Hippocampal formation (tissue), 2 donors: ENCODE measurements around the gene HADH.
"Not testable (repeated sequence)": the region's sequence is repeated elsewhere in the genome, so short reads cannot be mapped to it uniquely, and the experiment has no call there.

Experiments
- DNase-seq, 2 donors: peaks; one replicate each; lab custom pipeline; 2025; lab: John Stamatoyannopoulos, UW

The HADH gene

DNA sequence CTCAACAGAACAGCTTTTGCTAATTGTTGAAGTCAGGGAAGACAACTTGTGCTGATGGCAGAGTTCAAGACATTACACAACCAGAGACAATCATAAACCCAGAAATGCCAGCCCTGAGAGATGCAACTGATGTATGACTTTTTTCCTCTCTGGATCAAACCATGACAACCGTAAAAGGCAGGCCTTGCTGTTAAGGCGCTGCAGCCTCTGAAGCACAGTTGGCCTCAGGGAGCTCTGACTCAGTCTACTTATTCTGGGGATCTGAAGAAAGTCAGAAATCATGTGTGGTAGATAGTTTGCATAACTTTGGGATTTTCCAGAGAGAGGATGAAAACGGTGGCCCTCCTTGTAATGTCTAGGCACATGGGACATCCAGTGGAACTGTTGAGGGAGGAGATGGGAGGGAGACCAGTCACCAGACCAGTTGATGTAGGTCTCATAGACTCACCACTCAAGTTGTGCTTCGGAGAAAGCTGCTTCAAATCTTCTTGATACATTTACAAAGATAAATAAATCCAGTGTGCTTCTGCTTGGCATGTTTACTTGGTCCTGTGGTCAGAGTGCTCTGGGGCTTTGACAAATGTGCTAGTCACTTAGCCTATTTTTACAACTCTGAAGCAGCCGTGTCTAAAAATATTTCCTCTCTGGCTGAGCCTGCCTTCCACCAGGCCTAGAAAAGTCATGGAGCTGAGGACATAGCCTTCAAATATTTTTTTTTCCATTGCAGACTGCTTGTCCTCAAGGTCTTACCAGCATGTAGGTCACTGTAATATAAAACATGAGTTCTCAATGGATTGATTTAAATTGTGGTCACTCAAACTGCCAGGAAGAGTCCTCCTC lies 7.5 kb downstream of the HADH start:
- DNase-seq, result no peak

DNA sequence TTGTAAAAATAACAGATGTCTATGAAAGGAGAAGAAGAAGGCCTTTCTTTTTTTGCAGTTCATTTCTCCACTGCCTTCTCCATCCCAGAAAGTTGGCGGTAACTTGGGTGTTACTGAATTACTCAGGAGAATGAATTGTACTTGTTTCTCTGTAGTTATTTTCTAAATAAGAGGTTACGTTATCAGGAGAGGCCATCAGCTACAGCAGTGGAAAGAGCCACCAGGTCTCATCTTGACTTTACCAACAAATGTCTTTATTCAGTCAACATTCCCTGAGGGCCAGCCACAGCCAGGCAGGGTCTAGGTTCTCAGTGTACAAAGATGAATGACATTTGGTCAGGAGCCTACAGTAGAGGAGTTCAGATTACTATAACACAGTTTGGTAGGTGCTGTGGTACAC lies 8.1 kb downstream of the HADH start:
- no peak for DNase-seq

DNA sequence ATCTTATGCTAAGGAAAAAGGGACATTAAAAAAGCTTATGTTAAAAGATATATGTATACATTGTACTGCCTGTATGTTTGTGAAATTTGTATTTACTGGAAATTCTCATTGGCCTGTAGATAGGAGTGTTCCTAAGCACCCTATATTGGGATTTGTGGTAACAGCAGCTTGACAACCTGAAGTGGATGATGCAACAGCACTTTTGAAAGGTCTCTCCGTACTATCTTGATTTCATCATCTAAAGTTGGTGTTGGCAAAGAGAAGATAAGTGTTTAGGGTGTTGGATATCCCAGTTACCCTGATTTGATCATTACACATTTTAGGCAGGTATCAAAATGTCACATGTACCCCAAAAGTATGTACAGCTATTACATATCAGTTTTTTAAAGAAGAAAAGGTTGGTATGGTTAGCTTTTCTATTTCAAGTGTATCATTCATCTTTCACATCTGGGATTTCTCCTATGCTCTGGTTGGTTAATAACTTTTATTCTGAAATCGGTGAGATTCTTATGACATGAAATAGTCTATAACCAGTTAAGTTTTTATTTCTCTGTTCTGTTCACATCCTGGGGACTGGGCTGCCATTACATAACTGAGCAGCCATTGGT lies 10.3 kb downstream of the HADH start:
- DNase-seq, result no peak

DNA sequence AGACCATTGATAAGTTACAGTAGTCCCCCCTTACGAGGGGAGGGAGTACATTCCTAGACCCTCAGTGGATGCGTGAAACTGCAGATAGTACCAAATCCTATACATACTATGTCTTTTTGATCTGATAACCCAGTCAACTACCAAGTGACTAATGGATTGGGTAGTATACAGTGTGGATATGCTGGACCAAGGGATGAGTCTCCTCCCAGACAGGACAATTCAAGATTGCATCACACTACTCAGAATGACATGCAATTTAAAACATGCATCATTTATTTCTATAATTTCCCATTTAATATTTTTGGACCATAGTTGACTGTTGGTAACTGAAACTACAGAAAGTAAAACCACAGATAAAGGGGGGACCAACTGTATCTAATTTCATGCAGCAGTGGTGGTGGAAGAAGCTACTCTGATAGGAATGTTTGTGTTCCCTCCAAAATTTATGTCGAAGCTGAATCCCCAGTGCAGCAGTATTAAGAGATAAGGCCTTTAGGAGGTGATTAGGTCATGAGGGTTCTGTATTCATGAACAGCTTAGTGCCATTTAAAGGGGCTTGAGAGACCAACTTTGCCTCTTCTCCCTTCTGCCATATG lies 11.9 kb downstream of the HADH start:
- no peak for DNase-seq

DNA sequence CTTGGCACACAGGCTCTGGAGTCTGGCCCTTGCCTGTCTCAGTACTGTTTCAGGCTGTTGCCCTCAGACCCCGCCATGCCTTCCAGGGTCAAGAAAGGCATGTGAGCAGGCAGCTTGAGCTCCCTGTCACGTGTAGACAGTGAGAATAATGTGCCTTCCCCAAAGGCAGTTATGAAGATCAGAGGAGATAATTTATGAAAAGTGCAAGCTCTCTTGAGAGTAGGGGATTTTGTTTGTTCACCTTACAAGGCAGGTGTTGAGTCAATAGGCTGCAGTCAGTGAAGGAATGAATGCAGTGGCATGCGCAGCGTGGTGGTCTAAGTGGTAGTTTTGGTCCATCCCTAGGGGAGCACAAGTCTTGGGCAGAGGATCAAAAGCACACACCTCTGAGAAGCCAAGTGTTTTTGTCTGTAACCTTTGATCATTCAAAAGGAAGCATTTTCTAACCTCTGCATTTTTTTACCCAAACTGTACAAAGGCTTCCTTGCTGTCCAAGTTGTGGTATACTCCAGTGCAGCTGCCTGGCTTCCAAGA lies 14.4 kb downstream of the HADH start:
- DNase-seq, result no peak

DNA sequence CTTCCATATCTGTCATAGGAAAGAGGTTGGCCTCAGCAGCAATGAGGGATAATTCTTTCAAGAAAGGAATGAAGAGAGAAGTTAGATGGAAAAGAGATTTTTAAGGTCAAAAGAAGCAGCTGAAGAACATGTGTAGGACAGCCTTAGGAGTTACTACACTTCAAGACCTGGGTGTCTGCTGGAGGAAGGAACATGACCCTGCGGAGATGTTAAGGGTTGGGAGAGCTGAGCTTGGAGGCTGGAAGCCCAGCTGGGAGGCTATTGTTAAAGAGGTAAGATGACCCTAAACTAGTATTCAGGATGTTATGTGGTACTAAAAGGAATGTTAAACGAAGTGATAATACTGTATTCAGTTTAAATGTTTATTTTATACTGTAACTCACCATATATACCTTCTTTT lies 15.0 kb downstream of the HADH start:
- DNase-seq, result no peak

DNA sequence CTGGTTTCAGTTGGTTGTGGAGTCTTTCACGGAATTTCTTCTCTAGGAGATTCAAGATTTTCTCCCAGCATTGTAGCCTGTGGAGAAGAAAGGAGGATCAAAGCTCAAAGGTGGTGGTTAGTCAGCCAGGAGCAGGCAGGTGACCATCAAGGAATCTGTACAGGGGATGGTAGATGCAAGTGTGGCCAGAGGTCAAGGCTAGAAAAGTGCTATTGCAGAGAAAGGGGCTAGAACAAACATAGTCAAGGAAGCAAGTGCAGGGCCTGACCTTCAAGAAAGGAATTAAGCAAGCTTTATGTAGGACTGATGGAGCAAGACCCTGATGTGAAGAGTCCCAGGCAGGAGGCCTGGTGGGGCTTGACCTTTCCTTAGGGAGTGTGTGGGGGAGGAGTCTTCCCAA lies 16.1 kb downstream of the HADH start:
- no peak for DNase-seq

DNA sequence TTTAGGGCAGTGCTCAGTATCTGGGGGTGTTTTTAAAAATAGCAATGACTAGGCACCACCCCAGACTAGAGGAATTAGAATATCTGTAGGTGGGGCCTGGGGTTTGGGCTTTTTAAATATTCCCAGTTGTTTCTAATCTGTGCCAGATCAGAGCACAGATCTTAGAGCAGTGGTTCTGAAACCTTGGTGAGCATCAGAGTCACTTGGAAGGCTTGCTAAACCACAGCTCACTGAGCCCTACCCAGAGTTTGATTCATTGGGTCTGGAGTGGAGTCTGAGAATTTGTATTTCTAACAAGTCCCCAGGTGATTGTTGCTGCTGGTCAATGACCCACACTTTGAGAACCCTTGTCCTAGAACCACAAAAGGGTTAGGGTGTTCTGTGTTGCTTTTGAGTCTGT lies 16.7 kb downstream of the HADH start:
- DNase-seq, result no peak

DNA sequence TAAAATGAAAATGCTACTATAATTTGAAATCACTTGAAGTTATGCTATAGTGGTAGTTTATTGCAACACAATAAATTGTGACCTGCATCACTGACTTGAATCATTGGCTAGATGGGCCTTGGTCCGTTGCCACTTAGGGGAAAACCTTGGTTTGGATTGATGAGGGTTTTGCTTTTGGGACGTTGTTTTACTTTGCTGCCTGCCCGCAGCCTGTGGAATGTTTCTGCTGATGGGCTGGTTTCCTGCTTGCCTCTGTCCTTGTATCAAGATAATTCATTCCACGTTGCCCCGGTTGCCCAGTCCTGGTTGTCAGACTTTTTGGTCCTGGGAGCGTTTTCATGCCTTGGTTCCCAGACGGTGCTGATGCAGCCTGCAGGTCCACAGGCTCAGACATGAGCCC lies 18.3 kb downstream of the HADH start:
- DNase-seq, result no peak

DNA sequence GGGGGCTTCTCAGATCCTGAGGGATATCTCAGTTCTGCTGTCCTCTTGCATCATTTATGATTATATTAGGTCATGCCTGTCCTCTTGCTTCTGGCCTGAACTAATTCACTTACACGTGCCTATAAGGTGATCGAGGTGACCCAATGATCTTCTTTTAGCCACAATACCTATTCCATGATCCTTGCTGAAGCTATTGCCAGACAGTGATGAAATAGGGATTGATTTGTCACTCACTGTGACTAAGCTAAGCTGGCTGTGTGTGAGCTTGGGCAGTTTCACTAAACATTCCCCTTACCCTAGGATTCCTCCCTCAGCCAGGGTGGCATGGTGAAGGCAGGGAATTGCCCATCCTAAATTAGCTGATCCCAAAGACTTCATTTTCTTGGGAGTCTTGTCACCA lies 19.0 kb downstream of the HADH start:
- no peak for DNase-seq

DNA sequence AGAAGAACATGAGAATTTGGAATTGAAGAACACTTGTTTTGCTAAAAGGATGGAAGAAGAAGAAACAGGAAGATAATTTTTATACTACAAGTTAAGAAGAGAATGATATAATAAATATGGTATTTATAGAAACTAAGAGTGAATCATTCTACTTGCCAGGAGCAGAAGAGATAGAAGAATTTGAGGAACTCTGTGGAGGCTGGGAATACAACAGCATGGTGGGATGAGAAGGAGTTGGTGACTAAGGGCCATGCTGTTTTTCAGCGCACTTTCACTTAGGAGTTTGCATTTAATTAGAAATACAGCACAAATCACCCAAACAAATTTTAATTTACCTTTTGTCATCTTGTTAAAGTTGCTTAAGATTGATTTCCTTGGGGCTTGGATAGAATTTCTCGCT lies 20.5 kb downstream of the HADH start:
- no peak for DNase-seq

DNA sequence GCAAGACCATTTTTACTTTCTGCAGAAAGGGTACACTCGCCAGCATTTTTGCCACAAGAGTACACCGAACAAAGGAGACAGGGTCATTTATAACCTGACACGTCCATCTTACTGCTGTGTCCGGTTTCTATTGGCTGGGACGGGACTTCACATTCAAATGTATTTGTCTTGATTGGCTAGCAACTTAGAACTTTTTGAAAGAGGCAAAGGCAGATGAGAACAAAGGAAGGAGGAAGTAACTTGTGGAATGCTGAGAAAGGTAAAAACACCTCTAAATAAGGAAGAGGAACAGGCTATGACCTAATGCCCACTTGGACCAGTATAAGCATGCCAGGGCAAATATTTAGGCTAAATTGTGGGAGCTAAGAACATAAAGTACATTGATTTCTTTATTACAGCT lies 22.7 kb downstream of the HADH start:
- not testable (repeated sequence) for DNase-seq

DNA sequence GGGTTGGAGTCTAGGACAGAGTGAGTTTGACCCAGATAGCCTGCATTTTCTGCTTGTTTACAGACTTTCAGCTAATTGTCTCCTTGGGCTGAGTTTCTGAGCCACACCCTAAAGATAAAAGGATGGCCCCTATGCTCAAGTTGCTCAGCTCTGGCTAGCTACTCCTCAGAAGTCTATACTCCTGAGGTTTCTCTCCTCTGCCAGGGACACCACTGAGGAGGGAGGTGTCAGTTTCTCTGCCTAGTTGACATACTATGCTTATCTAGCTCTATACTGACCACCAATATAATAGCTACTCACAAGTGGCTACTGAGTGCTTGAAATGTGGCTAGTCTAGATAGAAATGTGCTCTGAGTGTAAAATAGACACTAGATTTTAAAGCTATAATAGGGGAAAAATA lies 23.6 kb downstream of the HADH start:
- DNase-seq, result no peak

DNA sequence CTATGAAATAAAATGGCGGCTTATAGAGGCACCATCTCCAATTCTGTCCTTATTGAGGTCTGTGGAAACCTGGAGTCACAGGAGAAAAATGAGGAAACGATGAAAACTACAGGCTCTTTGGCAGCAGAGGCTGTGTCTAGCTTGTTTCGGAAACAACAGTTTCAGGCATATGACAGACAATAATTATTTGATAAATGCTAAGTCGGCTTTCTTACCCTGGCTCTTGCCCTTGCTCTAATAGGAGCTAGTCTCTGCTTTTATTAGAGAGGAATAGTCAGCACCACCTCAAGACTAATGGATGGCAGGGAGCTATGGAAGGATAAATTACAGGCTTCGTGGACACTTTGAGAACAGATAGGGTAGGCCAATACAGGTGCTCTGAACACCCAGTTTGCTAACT lies 24.3 kb downstream of the HADH start:
- DNase-seq, result no peak

DNA sequence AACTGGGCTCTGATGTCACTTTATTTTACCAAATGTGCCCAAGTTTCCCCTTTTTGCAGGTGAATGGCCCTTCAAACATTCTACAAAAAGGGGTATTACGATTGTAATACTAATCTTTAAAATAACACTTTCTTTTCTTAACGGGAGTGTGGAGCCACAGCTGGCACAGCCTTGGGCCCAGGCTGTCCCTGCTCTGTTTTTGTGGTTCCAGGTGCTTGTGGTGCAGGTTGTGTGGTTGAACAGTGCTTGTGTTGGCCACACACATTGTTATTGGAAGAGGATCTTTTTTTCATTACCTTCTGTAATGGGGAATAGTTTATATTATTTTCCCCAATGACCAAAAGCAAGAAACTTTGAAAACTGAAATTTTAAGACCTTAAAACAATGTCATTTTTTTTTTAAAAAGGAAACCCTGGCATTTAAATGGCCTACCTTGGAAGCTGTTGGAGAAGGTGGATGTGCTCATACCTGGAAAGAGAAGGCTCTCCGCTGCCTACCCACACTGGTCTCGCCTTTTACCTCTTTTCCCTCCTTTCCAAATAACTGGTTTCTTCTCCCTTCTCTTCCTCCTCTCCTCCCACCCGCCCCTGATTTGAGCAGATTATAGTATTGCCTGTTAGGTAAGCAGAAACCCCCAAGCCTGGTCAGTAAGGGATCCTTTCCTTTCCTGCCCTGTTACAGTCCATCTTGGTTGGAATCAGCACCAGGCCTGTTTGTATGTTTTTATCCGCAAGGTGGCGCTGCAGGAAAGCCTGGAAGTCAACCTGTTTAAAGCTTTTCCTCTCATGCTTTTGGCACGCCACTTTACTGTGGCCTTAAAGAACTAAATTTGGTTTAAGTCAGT lies 28.6 kb downstream of the HADH start:
- peak; percentile 67 to 69 for DNase-seq

DNA sequence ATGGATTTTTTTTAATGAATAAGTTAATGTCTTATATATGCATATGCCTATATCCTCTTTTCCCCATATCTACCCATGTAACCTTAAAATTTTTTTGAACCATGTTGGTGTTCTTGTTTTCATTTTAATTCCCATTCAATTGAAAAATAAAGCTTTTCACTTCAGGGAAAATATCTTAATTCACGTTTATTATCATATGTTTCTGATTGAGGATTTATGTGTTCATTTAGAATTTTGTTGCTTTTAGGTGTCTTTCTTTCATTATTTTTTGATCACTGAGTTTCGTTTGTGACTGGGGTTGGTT lies 29.1 kb downstream of the HADH start:
- no peak for DNase-seq

DNA sequence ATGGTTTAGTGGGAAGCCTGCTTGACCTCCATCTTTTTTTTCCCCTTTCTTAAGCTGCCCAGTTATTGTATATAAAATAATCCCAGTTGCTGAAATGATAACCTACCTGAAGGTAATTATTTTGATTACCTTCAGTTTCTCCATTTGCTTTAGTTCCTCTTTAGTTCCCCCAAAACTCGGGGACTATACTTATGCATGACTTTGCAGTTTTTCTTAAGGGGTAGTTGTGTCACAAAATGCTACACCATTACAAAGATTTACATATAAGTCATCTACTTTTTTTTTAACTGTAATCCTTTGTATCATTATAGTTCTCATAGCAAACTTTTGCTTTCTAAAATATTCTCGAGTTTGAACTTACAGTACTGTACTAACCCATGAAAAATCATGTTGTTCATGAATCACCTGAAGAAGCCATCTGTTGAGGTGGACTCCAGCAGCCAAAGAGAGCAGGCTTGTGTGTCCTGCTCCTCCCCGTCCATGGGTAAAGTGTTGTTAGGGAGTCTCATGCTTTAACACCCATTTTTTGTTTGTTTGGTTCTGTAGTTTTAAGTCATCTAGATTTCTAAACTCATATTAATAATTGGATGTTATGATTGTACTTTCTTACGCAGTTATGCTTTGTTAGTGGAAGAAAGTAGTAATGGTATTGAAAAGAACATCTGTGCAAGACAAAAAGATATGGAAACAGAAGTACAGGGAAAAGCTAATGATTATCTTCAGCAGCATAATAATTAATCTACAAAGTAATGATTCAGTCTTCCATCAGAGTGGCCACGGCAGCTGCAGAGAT lies 34.6 kb downstream of the HADH start:
- no peak for DNase-seq

DNA sequence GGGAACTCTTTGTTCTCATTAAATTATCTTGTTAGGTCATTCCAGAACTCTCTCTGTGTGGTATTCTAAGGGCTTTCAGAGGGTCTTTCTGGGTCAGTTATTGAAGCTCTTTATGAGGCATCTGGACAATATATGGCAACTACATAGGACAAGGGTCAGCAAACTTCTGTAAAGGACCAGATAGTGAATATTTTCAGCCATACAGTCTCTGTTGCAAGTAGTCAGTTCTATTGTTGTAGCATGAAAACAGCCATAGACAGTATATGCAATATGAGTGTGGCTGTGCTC lies 35.1 kb downstream of the HADH start:
- no peak for DNase-seq

DNA sequence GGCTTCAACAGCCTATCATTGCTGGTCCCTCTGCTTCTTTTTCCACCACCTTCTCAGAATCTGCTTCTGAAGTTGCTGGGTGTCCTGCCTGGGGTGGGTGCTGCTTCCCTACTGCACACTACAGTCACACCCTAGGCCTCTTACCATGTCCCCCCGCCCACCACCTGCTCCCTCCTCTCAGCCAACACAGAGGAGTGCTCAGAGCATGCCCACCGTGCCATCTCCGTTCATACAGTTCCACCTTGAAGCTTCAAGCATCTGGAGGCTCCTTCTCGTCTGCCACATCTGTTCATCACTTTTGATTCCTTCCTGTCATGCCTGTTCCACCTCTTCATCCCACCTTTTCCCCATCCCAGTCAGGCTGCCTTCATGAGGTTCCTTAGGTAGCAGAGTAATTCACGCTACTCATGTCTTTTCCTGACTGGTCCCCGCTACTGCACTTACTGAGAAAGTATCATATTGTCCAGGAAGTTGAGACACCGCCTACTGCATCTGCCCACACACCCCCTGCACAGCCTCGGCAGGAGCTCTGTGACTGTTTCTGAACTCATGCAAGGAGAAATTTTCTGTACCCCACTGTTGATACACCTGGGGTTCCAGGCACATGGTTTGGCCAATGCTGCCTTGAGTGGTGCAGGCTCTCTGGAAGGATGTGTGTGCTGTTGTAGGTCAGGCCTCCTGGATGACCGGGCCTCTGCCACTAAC lies 39.5 kb downstream of the HADH start:
- no peak for DNase-seq

DNA sequence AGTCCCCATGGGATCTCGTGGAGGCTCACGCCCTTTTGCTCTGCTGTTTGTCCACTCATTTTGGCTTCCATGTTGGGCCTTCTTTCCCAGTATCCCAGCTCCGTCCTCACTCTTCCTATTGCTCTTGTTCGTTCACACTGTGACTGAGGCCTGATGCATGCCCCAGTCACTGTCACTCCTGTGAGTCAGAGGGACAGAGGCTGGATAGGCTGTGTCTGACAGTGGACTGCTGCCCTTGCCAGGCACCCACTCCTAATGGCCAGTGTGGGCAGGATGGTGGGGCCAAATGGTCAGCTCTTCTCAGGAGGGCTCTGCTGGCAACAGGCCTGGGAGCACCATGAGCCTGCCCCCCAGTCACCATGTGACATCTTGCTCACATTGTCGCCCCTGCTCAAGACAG lies 40.0 kb downstream of the HADH start:
- DNase-seq, result no peak

DNA sequence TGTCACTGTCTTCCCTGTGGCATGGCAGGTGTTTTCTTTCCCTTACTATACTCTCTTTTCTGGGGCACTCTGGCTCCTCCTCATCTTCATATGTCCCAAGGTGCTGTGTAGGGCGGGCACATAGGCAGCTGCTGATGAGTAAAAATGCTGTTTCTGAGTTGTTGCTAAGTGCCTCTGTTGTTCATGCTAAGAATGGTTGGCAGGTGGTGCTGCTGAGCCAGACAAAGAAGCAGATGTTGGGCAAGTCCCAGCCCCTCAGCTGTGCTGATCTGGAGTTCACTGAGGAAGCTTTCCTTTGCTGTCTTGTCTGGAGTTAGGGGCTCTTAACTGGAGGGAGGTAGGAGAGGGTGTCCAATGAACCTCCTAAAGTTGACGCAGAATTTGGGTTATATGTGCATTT lies 40.6 kb downstream of the HADH start:
- peak; percentile 35 to 36 for DNase-seq
